Measurements from ENCODE around the gene DIPK1B. TPM values are rescaled to one million over a fixed set of nuclear protein-coding genes. Genes with fewer than 3 reads are reported as not detected.

Gene DIPK1B
- total and polyA plus RNA-seq, 2 experiments from 2014 or later: 162 to 188 TPM

DNA sequence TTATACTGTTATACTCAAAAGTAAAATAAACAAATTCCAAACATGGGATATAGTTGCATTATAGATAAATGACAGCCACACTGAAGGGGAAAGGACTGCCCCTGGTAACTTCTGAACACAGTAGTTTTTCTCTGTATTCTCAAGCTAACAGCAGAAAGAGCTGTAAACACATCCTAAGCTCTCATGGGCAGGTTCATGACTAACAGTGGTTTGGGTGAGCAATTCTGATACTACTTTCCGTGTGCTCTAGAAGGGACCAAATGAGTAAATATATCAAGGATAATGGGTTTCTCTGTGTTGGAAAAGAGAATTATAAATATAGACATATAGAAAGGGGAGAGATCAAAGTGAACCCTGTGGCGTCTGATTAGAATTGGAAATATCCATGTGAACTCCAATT, 38.2 kb downstream of the DIPK1B start:
- TF ChIP-seq, protein P1, sequence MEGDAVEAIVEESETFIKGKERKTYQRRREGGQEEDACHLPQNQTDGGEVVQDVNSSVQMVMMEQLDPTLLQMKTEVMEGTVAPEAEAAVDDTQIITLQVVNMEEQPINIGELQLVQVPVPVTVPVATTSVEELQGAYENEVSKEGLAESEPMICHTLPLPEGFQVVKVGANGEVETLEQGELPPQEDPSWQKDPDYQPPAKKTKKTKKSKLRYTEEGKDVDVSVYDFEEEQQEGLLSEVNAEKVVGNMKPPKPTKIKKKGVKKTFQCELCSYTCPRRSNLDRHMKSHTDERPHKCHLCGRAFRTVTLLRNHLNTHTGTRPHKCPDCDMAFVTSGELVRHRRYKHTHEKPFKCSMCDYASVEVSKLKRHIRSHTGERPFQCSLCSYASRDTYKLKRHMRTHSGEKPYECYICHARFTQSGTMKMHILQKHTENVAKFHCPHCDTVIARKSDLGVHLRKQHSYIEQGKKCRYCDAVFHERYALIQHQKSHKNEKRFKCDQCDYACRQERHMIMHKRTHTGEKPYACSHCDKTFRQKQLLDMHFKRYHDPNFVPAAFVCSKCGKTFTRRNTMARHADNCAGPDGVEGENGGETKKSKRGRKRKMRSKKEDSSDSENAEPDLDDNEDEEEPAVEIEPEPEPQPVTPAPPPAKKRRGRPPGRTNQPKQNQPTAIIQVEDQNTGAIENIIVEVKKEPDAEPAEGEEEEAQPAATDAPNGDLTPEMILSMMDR (IDR thresholded peaks at IDR 0.05; ENCODE audit: low read depth, low read length): no peak
- Histone ChIP-seq H3K9me3 (ENCODE audit: low read depth) (no peaks in the 10 kb centered on the region), H3K4me3 (no peak overlapping the region), H3K27me3 (no peaks in the 10 kb centered on the region), H3K27ac (no peak overlapping the region), H3K36me3 (no peaks in the 10 kb centered on the region), H3K4me1 (ENCODE audit: low read depth) (no peaks in the 10 kb centered on the region)
- DNase-seq (ENCODE audit: low read depth in 1 of 2, low spot score in 1 of 2): no peak

DNA sequence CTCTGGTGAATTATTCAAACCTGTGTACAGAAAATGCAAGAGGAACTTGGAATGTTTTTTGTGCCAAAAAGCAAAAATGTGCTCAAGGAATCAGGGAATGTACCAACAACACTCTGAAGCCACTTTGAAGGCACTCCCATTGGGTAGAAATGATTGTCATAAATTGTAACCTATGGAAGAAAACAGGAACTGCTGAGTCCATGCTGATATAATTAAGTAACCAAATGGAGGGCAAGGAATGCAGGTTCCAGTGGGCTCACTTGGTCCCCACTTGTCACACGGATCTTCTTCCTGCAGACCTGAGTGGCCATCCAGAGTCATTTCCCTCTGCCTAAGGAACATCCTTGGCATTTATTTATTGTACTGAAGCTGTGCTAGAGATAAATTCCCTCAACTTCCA, 38.9 kb downstream of the DIPK1B start:
- Histone ChIP-seq H3K27ac (no peak overlapping the region), H3K27me3 (no peaks in the 10 kb centered on the region), H3K9me3 (ENCODE audit: low read depth) (no peaks in the 10 kb centered on the region), H3K4me3 (no peak overlapping the region), H3K4me1 (ENCODE audit: low read depth) (no peaks in the 10 kb centered on the region), H3K36me3 (no peaks in the 10 kb centered on the region)
- TF ChIP-seq, protein P1 (IDR thresholded peaks at IDR 0.05; ENCODE audit: low read depth, low read length): no peak
- DNase-seq (ENCODE audit: low read depth in 1 of 2, low spot score in 1 of 2): no peak

GRCh38 chr9:136751814-136752213, 39.4 kb downstream of the DIPK1B start:
- TF ChIP-seq, protein P1 (IDR thresholded peaks at IDR 0.05; ENCODE audit: low read depth, low read length): no peak
- H3K4me3 ChIP-seq: no peak overlapping the region
- H3K4me1 ChIP-seq (ENCODE audit: low read depth): no peaks in the 10 kb centered on the region
- H3K36me3 ChIP-seq: no peaks in the 10 kb centered on the region
- DNase-seq (ENCODE audit: low read depth in 1 of 2, low spot score in 1 of 2): no peak
- no peak overlapping the region for H3K27ac ChIP-seq
- no peaks in the 10 kb centered on the region for H3K9me3 ChIP-seq (ENCODE audit: low read depth)
- H3K27me3 ChIP-seq: no peaks in the 10 kb centered on the region

DNA sequence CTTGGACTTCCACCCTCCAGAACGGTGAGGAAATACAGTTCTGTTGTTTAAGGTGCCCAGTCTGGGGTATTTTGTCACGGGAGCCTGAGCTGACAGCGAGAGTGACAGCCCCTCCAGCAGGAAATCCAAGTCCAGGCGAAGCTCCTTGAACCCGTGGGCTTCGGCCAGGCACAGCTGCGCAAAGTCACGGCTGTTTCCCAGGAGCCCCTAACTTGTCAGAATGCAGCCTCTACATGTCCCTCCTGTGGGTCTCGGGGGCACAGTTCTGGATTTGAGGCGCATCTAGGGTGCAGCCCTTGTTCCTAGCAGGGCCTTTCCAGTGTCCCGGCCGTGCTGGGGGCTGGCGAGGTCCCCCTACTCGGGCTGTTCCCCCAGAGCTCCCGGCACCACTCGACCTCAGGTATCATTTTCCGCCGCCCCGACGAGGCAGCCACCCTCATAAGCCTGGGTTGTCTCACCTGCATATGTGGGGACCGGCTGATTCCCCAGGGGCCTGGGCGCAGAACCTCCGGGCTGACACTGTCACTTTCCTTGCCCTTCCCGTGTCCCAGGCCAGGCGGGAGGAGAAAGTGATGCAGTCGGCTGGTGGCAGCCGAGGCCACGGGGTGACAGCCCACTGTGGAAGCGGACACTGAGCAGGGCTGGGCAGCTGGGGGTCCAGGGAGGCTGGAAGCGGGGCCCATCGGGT, 41.1 kb downstream of the DIPK1B start:
- no peak overlapping the region for H3K4me3 ChIP-seq
- H3K36me3 ChIP-seq: no peaks in the 10 kb centered on the region
- TF ChIP-seq, protein P1 (IDR thresholded peaks at IDR 0.05; ENCODE audit: low read depth, low read length): no peak
- H3K27me3 ChIP-seq: no peaks in the 10 kb centered on the region
- H3K4me1 ChIP-seq (ENCODE audit: low read depth): no peaks in the 10 kb centered on the region
- no peak for DNase-seq (ENCODE audit: low read depth in 1 of 2, low spot score in 1 of 2)
- no peak overlapping the region for H3K27ac ChIP-seq
- H3K9me3 ChIP-seq (ENCODE audit: low read depth): no peaks in the 10 kb centered on the region

GRCh38 chr9:136754059-136754572, 41.7 kb downstream of the DIPK1B start:
- H3K4me3 ChIP-seq: no peak overlapping the region
- no peaks in the 10 kb centered on the region for H3K27me3 ChIP-seq
- no peaks in the 10 kb centered on the region for H3K4me1 ChIP-seq (ENCODE audit: low read depth)
- DNase-seq (ENCODE audit: low read depth in 1 of 2, low spot score in 1 of 2): no peak
- TF ChIP-seq, protein P1 (IDR thresholded peaks at IDR 0.05; ENCODE audit: low read depth, low read length): no peak
- no peaks in the 10 kb centered on the region for H3K36me3 ChIP-seq
- H3K9me3 ChIP-seq (ENCODE audit: low read depth): no peaks in the 10 kb centered on the region
- H3K27ac ChIP-seq: no peak overlapping the region
